OCI-LY3 (cell line): ENCODE data around the gene DPYSL4.

Source experiments
- EZH2phosphoT487 ChIP-seq: fragments of 200-600 bp; shearing (Covaris generic); IDR thresholded peaks from 2 replicates; pipeline ENCODE4 v1.6.1; 2018; ENCODE audit warnings: antibody characterized with exemption, mixed run types, low read depth
- TF ChIP-seq, protein P1 (sequence below): fragments of 200-600, 300-600 bp; sonication (generic); IDR thresholded peaks from 2 replicates; pipeline ENCODE4 v1.5.1; 2014; ENCODE audit warnings: antibody characterized with exemption, low read length, low read depth

DNA sequence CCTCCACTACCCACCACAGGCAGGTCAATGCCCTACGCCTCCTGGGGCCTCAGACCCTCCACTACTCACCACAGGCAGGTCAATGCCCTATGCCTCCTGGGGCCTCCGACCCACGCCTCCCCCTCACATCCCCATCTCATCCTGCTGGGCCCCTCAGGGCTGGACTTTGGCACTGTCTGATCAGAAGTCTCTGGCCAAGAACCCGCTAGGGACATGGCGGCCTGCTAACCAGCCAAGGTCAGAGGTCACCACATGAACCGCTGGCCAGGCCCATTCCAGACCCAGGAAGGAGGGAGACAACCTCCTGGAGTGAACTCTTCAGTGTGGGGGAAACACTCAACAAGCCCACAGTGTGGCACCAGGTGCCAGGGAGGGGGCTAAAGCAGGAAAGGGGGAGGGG lies 65.2 kb downstream of the DPYSL4 start:
- TF ChIP-seq, protein P1, sequence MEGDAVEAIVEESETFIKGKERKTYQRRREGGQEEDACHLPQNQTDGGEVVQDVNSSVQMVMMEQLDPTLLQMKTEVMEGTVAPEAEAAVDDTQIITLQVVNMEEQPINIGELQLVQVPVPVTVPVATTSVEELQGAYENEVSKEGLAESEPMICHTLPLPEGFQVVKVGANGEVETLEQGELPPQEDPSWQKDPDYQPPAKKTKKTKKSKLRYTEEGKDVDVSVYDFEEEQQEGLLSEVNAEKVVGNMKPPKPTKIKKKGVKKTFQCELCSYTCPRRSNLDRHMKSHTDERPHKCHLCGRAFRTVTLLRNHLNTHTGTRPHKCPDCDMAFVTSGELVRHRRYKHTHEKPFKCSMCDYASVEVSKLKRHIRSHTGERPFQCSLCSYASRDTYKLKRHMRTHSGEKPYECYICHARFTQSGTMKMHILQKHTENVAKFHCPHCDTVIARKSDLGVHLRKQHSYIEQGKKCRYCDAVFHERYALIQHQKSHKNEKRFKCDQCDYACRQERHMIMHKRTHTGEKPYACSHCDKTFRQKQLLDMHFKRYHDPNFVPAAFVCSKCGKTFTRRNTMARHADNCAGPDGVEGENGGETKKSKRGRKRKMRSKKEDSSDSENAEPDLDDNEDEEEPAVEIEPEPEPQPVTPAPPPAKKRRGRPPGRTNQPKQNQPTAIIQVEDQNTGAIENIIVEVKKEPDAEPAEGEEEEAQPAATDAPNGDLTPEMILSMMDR: no peak
- no peak for TF ChIP-seq EZH2phosphoT487
